Transverse colon (tissue), 4 donors: ENCODE measurements around the gene CAMSAP1.

ENCODE experiments used
- EP300 ChIP-seq: sonication (generic); formaldehyde crosslinking; IDR thresholded peaks from one replicate; pipeline ENCODE4 v1.6.1; 2017; ENCODE audit warnings: antibody characterized with exemption, low read depth
- POLR2A ChIP-seq: fragments of 450-650 bp; IDR thresholded peaks from one replicate; pipeline ENCODE4 v1.6.1; 2016; ENCODE audit warnings: antibody characterized with exemption, mild to moderate bottlenecking, moderate library complexity
- POLR2AphosphoS5 ChIP-seq, 3 donors: sonication (generic); formaldehyde crosslinking; IDR thresholded peaks; one replicate each; pipeline ENCODE4 v1.6.1; 2016; ENCODE audit warnings: antibody characterized with exemption in 3 of 3
- TF ChIP-seq, protein P1 (sequence below), 5 experiments: fragments of 200-600 bp in 3 of 5; fragments of 450-650 bp in 2 of 5; sonication (generic) in 3 of 5; IDR thresholded peaks; 1 replicate in 2 of 5; 2 replicates in 3 of 5; pipeline ENCODE4 v1.5.1; 2016 to 2017; ENCODE audit warnings: antibody characterized with exemption in 5 of 5, inconsistent platforms in 3 of 5, mild to moderate bottlenecking in 2 of 5, moderate library complexity in 1 of 5

DNA sequence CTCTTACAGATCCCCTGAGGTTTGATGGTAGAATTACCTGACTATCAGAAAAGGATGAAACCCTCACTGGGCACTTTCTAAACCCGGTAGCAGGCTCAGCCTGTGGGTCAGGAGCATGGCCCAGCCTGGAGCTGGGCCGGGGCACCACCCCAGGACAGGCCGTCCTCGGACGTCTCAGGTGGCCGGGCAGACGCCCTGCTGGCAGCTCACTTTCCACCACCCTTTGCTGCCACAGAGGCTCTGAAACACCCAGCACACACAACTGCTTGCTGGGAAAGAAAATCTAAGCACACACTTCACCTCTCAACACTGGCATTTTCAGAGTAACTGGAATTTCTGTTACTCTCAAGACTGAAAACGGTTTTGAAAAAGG lies 49.4 kb upstream of the CAMSAP1 start:
- TF ChIP-seq, protein P1, sequence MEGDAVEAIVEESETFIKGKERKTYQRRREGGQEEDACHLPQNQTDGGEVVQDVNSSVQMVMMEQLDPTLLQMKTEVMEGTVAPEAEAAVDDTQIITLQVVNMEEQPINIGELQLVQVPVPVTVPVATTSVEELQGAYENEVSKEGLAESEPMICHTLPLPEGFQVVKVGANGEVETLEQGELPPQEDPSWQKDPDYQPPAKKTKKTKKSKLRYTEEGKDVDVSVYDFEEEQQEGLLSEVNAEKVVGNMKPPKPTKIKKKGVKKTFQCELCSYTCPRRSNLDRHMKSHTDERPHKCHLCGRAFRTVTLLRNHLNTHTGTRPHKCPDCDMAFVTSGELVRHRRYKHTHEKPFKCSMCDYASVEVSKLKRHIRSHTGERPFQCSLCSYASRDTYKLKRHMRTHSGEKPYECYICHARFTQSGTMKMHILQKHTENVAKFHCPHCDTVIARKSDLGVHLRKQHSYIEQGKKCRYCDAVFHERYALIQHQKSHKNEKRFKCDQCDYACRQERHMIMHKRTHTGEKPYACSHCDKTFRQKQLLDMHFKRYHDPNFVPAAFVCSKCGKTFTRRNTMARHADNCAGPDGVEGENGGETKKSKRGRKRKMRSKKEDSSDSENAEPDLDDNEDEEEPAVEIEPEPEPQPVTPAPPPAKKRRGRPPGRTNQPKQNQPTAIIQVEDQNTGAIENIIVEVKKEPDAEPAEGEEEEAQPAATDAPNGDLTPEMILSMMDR (IDR thresholded peaks at IDR 0.05) = no peak
- TF ChIP-seq EP300 (no peak), POLR2A (no peak), POLR2AphosphoS5 (IDR thresholded peaks at IDR 0.05) (no peak)
